Testis (tissue), 3 donors: ENCODE results near the gene F9. TPM values are rescaled to one million over a fixed set of nuclear protein-coding genes. Genes with fewer than 3 reads are reported as not detected.
"Not testable (repeated sequence)": the region's sequence is repeated elsewhere in the genome, so short reads cannot be mapped to it uniquely, and the experiment has no call there.

ENCODE experiments used
- DNase-seq: peaks from one replicate; pipeline ENCODE4 v3.0.0-alpha.2; 2019
- H3K27ac ChIP-seq, 2 donors: fragments of 200-600 bp; sonication (generic); one replicate each; pipeline ENCODE4 v1.5.1; 2019
- H3K27me3 ChIP-seq: fragments of 200-600 bp; sonication (generic); one replicate; pipeline ENCODE4 v1.5.1; 2019
- H3K36me3 ChIP-seq: fragments of 200-600 bp; sonication (generic); one replicate; pipeline ENCODE4 v1.5.1; 2017; ENCODE audit warnings: low read depth; ENCODE audit errors: missing control alignments
- H3K4me1 ChIP-seq: fragments of 200-600 bp; sonication (generic); one replicate; pipeline ENCODE4 v1.5.1; 2019
- H3K4me3 ChIP-seq, 2 donors: fragments of 200-600 bp; sonication (generic); one replicate each; pipeline ENCODE4 v1.5.1; 2017 to 2019
- H3K9me3 ChIP-seq: fragments of 200-600 bp; sonication (generic); one replicate; pipeline ENCODE4 v1.5.1; 2017
- POLR2A ChIP-seq: fragments of 450-650 bp; IDR thresholded peaks from one replicate; pipeline ENCODE4 v1.6.1; 2017; ENCODE audit warnings: antibody characterized with exemption, mild to moderate bottlenecking, moderate library complexity
- WGBS, 2 donors: methylation state at CpG; one replicate each; pipeline ENCODE4 v1.1.5; 2018; 5-methylcytosine and 5-hydroxymethylcytosine counted together
- intact Hi-C: fragments of 100-400 bp; cut with DNase I; formaldehyde crosslinking; loops from one replicate; pipeline ENCODE4 v1.15.1; 2023; ENCODE audit warnings: low total_unique reads
- polyA plus RNA-seq: library from polyadenylated mRNA; stranded (reverse); fragments of 350-450 nt; fragmentation: Illumina TruSeq; extraction: RNeasy Lipid Tissue Mini Kit (QIAGEN cat#74804); gene quantifications from one replicate; pipeline ENCODE4 v1.2.3, GENCODE V29; 2014; ENCODE audit warnings: low read depth, low replicate concordance; ENCODE audit not compliant: insufficient read depth
- total RNA-seq, 2 donors: library from RNA; depleted of rRNA; stranded (reverse); fragments of >200 nt; gene quantifications; one replicate each; pipeline ENCODE4 v1.2.3, GENCODE V29; 2016
- TF ChIP-seq, protein P1 (sequence below), 3 experiments: fragments of 450-650 bp in 2 of 3; fragments of 200-600 bp in 1 of 3; sonication (generic) in 1 of 3; IDR thresholded peaks; one replicate each; pipeline ENCODE4 v1.5.1; 2016 to 2019; ENCODE audit warnings: antibody characterized with exemption in 3 of 3, mild to moderate bottlenecking in 2 of 3, moderate library complexity in 1 of 3

Gene F9
- total and polyA plus RNA-seq, 3 donors from 2014 or later = 0.06 TPM; not detected in 2

DNA sequence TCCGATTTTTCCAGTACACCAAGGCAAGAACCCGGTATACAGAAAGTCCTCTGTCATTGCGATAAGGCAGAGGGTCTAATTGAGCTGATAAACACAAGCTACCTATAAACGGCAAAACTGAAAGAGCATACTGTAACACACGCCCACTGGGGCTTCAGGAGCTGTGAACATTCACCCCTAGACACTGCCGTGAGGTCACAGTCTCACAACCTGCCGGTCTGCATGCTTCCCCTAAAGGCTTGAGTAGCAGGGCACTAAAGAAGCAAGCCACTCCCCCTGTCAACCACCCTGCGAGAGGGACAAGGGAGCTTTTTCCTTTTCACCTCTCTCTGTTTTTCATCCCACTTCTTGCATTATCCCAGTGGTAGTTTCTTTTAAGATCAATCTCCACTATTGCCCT lies 22.4 kb upstream of the F9 start:
- Histone ChIP-seq H3K9me3 (no peaks in the 10 kb centered on the region), H3K27me3 (no peaks in the 10 kb centered on the region), H3K4me3 (no peak overlapping the region), H3K36me3 (no peaks in the 10 kb centered on the region), H3K27ac (no peak overlapping the region), H3K4me1 (no peaks in the 10 kb centered on the region)
- WGBS, 2 donors = 60 to 82% methylated on average over 1 to 8 of the region's 8 CpGs
- no peak for DNase-seq
- intact Hi-C loops = no loop called here
- TF ChIP-seq, protein P1, sequence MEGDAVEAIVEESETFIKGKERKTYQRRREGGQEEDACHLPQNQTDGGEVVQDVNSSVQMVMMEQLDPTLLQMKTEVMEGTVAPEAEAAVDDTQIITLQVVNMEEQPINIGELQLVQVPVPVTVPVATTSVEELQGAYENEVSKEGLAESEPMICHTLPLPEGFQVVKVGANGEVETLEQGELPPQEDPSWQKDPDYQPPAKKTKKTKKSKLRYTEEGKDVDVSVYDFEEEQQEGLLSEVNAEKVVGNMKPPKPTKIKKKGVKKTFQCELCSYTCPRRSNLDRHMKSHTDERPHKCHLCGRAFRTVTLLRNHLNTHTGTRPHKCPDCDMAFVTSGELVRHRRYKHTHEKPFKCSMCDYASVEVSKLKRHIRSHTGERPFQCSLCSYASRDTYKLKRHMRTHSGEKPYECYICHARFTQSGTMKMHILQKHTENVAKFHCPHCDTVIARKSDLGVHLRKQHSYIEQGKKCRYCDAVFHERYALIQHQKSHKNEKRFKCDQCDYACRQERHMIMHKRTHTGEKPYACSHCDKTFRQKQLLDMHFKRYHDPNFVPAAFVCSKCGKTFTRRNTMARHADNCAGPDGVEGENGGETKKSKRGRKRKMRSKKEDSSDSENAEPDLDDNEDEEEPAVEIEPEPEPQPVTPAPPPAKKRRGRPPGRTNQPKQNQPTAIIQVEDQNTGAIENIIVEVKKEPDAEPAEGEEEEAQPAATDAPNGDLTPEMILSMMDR (IDR thresholded peaks at IDR 0.05) = no peak
- no peak for TF ChIP-seq POLR2A

DNA sequence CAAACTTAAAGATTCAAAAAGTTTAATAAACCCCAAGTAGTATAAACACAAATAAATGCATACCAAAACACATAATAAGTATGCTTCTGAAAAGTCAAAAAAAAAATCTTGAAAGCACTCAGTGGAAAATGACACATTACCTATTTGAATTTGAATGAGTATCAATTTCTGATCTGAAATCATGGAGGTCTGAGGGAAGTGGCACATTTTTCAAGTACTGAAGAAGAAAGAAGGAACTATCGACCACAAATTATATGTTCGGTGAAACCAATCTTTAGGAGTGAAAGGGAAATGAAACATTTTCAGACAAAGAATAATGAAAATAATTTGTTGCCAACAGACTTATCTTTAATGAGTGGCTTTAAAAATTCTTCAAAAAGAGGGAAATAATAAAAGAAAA lies 12.1 kb upstream of the F9 start:
- Histone ChIP-seq H3K4me3 (no peak overlapping the region), H3K4me1 (no peaks in the 10 kb centered on the region), H3K27ac (no peak overlapping the region), H3K27me3 (no peaks in the 10 kb centered on the region), H3K9me3 (no peaks in the 10 kb centered on the region), H3K36me3 (no peaks in the 10 kb centered on the region)
- WGBS, 2 donors = 59 to 68% methylated on average over 2 of the region's 2 CpGs
- no peak for DNase-seq
- intact Hi-C loops = no loop called here
- TF ChIP-seq POLR2A = no peak
- TF ChIP-seq, protein P1 (IDR thresholded peaks at IDR 0.05) = no peak

DNA sequence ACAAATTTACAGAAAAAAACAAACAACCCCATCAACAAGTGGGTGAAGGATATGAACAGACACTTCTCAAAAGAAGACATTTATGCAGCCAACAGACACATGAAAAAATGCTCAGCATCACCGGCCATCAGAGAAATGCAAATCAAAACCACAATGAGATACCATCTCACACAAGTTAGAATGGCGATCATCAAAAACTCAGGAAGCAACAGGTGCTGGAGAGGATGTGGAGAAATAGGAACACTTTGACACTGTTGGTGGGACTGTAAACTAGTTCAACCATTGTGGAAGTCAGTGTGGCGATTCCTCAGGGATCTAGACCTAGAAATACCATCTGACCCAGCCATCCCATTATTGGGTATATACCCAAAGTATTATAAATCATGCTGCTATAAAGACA lies 1.7 kb upstream of the F9 start:
- H3K9me3 ChIP-seq, DNase-seq, H3K27me3 ChIP-seq, H3K36me3 ChIP-seq, H3K4me1 ChIP-seq, intact Hi-C loops, H3K27ac ChIP-seq, H3K4me3 ChIP-seq: not testable (repeated sequence)
- 88 to 96% methylated on average over 3 of the region's 3 CpGs for WGBS, 2 donors

DNA sequence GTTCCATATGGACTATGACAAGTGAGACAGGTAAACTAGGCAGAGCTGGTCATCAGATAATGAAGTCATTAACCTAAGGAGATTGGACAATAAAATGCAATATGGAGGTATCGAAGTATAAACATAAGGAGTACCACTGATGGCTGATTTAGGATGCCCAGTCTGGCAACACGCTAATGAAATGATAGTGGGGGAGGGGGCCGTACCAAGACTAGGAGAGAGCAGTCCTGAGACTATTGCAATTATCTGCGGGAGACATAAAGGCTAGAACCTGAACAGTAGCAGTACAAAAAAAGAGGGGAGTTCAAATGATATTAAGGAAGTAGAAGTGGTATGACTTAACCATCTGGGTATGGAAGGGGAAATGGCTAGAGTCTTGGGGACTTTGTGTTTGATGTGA lies 2.3 kb downstream of the F9 start:
- intact Hi-C loops = no loop called here
- 90 to 96% methylated on average over 4 of the region's 4 CpGs for WGBS, 2 donors
- no peak for TF ChIP-seq POLR2A
- TF ChIP-seq, protein P1 (IDR thresholded peaks at IDR 0.05) = no peak
- Histone ChIP-seq H3K9me3 (no peaks in the 10 kb centered on the region), H3K4me3 (no peak overlapping the region), H3K36me3 (no peaks in the 10 kb centered on the region), H3K27me3 (no peaks in the 10 kb centered on the region), H3K4me1 (no peaks in the 10 kb centered on the region), H3K27ac (no peak overlapping the region)
- DNase-seq = no peak

DNA sequence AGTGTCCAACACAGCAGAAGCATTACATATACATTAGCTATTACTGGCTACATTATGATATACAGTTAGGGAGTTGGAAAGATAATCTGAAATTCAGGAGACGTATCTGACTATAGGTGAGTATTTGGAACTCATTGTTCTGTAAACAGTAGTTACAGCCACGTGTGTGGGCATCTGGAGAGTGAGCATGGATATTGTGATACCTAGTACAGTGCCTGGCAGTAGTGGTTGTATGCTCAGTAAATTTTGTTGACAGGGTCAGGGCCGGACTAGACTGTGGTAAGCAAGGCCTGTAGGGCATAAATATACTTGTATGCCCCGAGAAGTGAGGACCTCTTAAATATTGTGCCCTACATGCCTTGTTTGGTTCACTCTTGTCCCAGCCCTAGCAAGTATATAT lies 2.9 kb downstream of the F9 start:
- no peaks in the 10 kb centered on the region for H3K9me3 ChIP-seq
- 73 to 90% methylated on average over 2 to 4 of the region's 4 CpGs for WGBS, 2 donors
- no peaks in the 10 kb centered on the region for H3K27me3 ChIP-seq
- intact Hi-C loops = no loop called here
- H3K27ac ChIP-seq = no peak overlapping the region
- H3K36me3 ChIP-seq = no peaks in the 10 kb centered on the region
- no peaks in the 10 kb centered on the region for H3K4me1 ChIP-seq
- no peak overlapping the region for H3K4me3 ChIP-seq
- no peak for DNase-seq
- TF ChIP-seq POLR2A = no peak
- TF ChIP-seq, protein P1 (IDR thresholded peaks at IDR 0.05) = no peak
